Measurements from ENCODE around the gene CEP250.

The CEP250 gene

DNA sequence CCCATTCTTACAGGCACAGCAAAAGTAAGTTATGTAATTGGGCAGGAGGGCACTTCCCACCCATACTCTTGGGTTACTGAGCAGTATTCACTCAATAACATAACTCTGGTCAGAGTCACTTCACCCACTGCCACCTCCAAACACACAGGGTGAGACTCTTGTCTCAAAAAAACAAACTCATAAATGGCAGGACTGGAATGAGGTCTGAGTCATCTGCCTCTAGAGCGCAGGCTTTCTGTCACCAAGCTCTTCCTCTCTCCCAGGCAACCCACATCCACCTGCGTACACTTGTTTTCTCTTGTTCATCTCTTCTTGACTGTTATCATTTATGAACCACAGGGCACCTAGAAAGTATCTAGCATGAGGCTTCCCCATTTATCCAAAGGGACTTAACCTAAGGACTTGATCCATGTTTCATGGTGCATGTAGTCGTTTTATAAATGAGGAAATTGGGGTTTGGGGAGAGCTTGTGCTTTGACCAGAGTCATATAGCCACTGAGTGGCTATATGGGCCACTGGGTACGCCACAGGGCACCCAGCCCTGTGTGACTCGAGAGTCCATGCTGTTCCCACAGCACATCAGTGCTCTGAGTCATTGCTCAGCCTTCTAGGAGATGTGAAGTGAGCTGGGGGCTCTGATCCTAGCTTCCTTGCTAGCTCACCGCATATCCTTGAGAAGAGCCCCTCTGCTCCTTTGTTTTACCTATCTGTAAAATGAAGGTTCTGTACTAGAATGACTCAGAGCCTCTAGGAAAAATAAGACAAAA, 51.7 kb downstream of the CEP250 start:
- ChIA-PET POLR2A (no interaction called here), CTCF (no interaction called here)
- no peak for DNase-seq (ENCODE audit: extremely low spot score)
- TF ChIP-seq ELF4 (IDR thresholded peaks at IDR 0.05) (no peak), LEF1 (IDR thresholded peaks at IDR 0.05; ENCODE audit: borderline replicate concordance) (no peak)

DNA sequence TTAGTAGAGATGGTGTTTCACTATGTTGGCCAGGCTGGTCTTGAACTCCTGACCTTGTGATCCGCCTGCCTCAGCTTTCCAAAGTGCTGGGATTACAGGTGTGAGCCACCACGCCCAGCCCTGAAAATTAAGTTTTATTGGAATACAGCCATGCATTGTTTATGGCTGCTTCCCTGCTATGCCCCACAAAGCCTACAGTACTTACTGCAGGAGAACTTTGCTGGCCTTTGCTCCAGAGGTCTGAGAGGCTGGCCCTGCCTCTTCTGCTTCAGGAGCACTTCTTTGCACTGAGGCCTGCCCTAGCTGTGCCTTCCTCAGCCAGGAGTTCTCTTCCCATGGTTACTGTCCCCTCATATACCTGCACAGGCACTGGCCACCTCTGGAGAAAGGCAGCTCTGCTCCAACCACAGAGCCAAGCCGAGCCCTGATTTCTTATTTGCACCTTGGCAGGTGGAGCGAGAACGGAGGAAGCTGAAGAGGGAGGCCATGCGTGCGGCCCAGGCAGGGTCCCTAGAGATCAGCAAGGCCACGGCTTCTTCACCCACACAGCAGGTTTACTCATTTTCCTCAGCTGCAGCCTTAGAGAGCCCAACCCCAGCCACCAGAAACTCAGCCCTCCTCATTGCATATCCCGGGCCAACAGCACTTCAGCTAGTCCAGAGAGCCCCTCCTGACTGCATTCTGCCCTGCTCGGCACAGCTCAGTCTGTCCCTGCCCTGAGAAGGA, 53.3 kb downstream of the CEP250 start:
- CTCF ChIA-PET, result no interaction called here
- POLR2A ChIA-PET, result interaction anchor here (0.6 to 0.8 kb wide), 2 partner anchors 33 to 42 kb away, joined by 3 read pairs; partner anchors contain the start of gene ERGIC3
- no peak for TF ChIP-seq TARDBP (IDR thresholded peaks at IDR 0.05)
- TF ChIP-seq SUZ12 (IDR thresholded peaks at IDR 0.05), result no peak
- DNase-seq (ENCODE audit: extremely low spot score), result no peak

DNA sequence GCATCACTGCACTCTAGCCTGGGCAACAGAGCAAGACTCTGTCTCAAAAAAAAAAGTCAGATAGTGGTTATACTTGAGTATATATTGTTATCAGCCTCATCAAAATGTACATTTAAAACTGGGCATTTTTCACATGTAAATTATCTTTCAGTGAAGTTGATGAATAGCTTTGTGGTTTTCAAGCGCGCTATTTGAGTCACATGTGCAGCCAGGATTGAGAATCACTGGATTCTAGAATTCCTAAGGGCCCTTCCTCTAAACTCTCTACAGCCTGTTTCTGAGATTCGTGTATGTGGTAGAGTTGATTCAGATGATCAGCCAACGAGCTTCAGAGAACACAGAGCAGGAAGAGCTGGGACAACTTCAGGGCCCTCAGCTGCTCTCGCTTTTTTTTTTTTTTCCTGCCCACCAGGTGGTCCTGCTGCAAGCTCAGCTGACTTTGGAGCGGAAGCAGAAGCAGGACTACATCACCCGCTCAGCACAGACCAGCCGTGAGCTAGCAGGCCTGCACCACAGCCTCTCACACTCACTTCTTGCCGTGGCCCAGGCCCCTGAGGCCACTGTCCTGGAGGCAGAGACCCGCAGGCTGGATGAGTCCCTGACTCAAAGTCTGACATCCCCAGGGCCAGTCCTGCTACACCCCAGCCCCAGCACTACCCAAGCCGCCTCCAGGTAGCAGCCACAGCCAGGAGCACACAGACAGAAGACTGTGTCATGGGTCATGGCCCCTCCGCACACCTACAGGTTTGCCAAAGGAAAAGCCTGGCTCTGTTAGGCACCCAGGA, 55.7 kb downstream of the CEP250 start:
- TF ChIP-seq BHLHE40 (IDR thresholded peaks at IDR 0.05; ENCODE audit: borderline replicate concordance) (no peak), TARDBP (IDR thresholded peaks at IDR 0.05) (no peak), ARNT (IDR thresholded peaks at IDR 0.05) (no peak), L3MBTL2 (conservative IDR thresholded peaks at IDR 0.05) (no peak), ELF4 (IDR thresholded peaks at IDR 0.05) (no peak), SP1 (IDR thresholded peaks at IDR 0.05) (no peak)
- TF ChIP-seq, protein P1, sequence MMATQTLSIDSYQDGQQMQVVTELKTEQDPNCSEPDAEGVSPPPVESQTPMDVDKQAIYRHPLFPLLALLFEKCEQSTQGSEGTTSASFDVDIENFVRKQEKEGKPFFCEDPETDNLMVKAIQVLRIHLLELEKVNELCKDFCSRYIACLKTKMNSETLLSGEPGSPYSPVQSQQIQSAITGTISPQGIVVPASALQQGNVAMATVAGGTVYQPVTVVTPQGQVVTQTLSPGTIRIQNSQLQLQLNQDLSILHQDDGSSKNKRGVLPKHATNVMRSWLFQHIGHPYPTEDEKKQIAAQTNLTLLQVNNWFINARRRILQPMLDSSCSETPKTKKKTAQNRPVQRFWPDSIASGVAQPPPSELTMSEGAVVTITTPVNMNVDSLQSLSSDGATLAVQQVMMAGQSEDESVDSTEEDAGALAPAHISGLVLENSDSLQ (IDR thresholded peaks at IDR 0.05), result no peak
- POLR2A ChIA-PET, result interaction anchor here (1.7 kb wide), 1 partner anchor 29 kb away, joined by 4 read pairs; no protein-coding TSS in a partner anchor

DNA sequence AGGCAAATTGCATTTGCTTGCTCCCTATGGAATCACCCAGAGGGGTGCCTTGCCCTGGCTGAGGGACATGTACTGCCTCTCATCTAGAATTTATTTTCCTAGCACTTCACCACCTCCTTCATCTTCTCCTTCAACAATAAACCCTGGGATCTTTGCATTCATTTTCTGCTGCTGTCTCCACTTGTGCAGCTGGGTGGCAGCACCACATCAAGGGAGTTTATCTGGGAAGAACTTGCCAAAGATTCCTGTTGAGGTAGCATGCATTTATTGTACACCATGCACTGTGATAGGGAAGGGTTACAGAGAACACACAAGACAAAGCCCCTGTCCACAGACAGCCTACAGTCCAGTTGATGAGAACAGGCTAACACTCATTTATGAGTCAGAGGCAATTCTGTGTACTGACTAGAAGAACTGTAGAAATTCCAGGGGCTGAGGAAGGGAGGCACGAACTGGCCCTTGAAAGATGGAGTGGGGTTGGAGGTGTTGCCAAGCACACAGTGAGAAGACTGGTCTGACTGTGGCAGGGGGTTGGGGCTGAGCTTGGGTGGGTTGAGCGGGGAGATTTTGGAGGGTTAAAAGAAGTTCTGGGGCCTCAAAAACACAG, 56.5 kb downstream of the CEP250 start:
- peak; percentile 43 for DNase-seq (ENCODE audit: extremely low spot score)
- ChIA-PET POLR2A (interaction anchor here (0.5 to 1.7 kb wide), 2 partner anchors 10 to 28 kb away, joined by 3 to 4 read pairs; no protein-coding TSS in a partner anchor), CTCF (interaction anchor here (0.6 to 0.9 kb wide), 2 partner anchors 83 to 92 kb away, joined by 3 read pairs; no protein-coding TSS in a partner anchor)
- no peak for TF ChIP-seq ZNF384 (IDR thresholded peaks at IDR 0.05)
- no peak for TF ChIP-seq LEF1 (IDR thresholded peaks at IDR 0.05; ENCODE audit: borderline replicate concordance)
- no peak for TF ChIP-seq FOXK2 (IDR thresholded peaks at IDR 0.05)
- TF ChIP-seq SP1 (IDR thresholded peaks at IDR 0.05), result no peak
- TF ChIP-seq CTBP1 (IDR thresholded peaks at IDR 0.05; ENCODE audit: borderline replicate concordance), result no peak
- TF ChIP-seq ARNT (IDR thresholded peaks at IDR 0.05), result no peak
- TF ChIP-seq FOXM1 (IDR thresholded peaks at IDR 0.05; ENCODE audit: borderline replicate concordance), result no peak
- no peak for TF ChIP-seq ELF4 (IDR thresholded peaks at IDR 0.05)
- TF ChIP-seq TARDBP (IDR thresholded peaks at IDR 0.05), result no peak
- TF ChIP-seq L3MBTL2 (conservative IDR thresholded peaks at IDR 0.05), result no peak
- TF ChIP-seq NFRKB (IDR thresholded peaks at IDR 0.05), result no peak
- no peak for TF ChIP-seq HDGF (IDR thresholded peaks at IDR 0.05; ENCODE audit: borderline replicate concordance)

More for the DNA sequence above, 55.7 kb downstream of the CEP250 start:
- no peak for DNase-seq (ENCODE audit: extremely low spot score)
- CTCF ChIA-PET, result interaction anchor here (0.6 kb wide), 1 partner anchor 93 kb away, joined by 3 read pairs; no protein-coding TSS in a partner anchor

DNA sequence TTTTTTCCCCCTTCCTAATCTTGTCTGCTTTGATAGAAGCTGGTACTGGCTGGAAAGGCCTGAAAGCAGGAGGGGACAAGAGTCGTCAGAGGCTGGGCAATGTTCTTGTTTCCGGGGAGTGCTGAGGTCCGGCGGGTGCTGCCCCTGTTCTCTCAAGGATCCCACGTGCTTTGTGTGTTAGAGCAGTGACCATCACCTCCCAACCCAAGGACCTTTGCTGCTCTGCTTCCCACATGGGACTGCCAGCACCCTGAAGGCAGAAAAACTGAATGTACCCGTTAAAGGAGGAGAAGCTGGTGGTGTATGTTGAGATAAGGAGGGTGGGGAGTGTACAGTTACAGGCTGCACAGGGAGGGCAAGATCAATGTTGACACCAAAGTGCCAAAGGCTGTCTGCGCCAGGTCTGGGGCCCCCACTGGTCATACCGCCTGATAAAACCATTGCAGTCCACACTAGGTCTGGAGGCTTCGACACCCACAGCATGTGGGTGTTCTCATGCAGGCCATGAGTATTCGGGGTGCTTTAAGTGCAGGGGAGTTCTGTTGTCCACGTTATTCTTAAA, 59.1 kb downstream of the CEP250 start:
- DNase-seq (ENCODE audit: extremely low spot score), result no peak
- no peak for TF ChIP-seq L3MBTL2 (conservative IDR thresholded peaks at IDR 0.05)
- no peak for TF ChIP-seq ZNF384 (IDR thresholded peaks at IDR 0.05)
- TF ChIP-seq FOXA1 (IDR thresholded peaks at IDR 0.05), result no peak
- TF ChIP-seq LEF1 (IDR thresholded peaks at IDR 0.05; ENCODE audit: borderline replicate concordance), result no peak
- no peak for TF ChIP-seq FOXM1 (IDR thresholded peaks at IDR 0.05; ENCODE audit: borderline replicate concordance)
- TF ChIP-seq TARDBP (IDR thresholded peaks at IDR 0.05), result no peak
- TF ChIP-seq, protein P1 (IDR thresholded peaks at IDR 0.05), result no peak
- TF ChIP-seq HDGF (IDR thresholded peaks at IDR 0.05; ENCODE audit: borderline replicate concordance), result no peak
- no peak for TF ChIP-seq SP1 (IDR thresholded peaks at IDR 0.05)
- TF ChIP-seq CTBP1 (IDR thresholded peaks at IDR 0.05; ENCODE audit: borderline replicate concordance), result no peak
- no peak for TF ChIP-seq FOXK2 (IDR thresholded peaks at IDR 0.05)
- no peak for TF ChIP-seq ARNT (IDR thresholded peaks at IDR 0.05)
- TF ChIP-seq ELF4 (IDR thresholded peaks at IDR 0.05), result no peak
- no peak for TF ChIP-seq NFRKB (IDR thresholded peaks at IDR 0.05)
- TF ChIP-seq SUZ12 (IDR thresholded peaks at IDR 0.05), result no peak
- no peak for TF ChIP-seq BHLHE40 (IDR thresholded peaks at IDR 0.05; ENCODE audit: borderline replicate concordance)
- CTCF ChIA-PET, result no interaction called here
- POLR2A ChIA-PET, result interaction anchor here (0.6 kb wide), 1 partner anchor 92 kb away, joined by 3 read pairs; no protein-coding TSS in a partner anchor

DNA sequence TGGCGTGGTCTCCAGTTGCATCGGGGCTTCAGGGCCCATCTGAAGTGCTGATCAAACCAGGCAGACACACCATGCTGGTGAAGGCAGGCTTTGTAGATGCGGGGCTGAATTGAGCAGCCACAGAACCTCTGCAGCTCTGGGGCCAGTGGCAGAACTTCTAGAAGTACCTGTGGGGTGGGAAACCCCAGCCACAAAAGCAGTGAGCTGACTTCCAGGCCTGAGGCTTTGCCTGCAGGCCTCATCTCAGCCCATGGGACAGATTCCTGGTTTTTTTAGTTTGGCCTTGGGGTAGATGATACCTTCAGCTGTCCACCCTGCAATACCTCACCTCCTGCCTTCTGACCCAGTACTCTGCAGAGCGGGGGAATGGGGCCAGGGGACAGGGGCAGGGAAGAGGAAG, 59.9 kb downstream of the CEP250 start:
- TF ChIP-seq L3MBTL2 (conservative IDR thresholded peaks at IDR 0.05), result no peak
- no peak for TF ChIP-seq NFRKB (IDR thresholded peaks at IDR 0.05)
- no peak for TF ChIP-seq FOXM1 (IDR thresholded peaks at IDR 0.05; ENCODE audit: borderline replicate concordance)
- TF ChIP-seq FOXA1 (IDR thresholded peaks at IDR 0.05), result no peak
- no peak for TF ChIP-seq BHLHE40 (IDR thresholded peaks at IDR 0.05; ENCODE audit: borderline replicate concordance)
- TF ChIP-seq ELF4 (IDR thresholded peaks at IDR 0.05), result no peak
- no peak for TF ChIP-seq LEF1 (IDR thresholded peaks at IDR 0.05; ENCODE audit: borderline replicate concordance)
- no peak for TF ChIP-seq CTBP1 (IDR thresholded peaks at IDR 0.05; ENCODE audit: borderline replicate concordance)
- TF ChIP-seq ZNF384 (IDR thresholded peaks at IDR 0.05), result no peak
- no peak for TF ChIP-seq FOXK2 (IDR thresholded peaks at IDR 0.05)
- no peak for DNase-seq (ENCODE audit: extremely low spot score)
- CTCF ChIA-PET, result no interaction called here
- POLR2A ChIA-PET, result no interaction called here
